Epithelial cell of prostate (primary cell): Measurements from ENCODE around the gene KRT79.
"Not testable (repeated sequence)": the region's sequence is repeated elsewhere in the genome, so short reads cannot be mapped to it uniquely, and the experiment has no call there.

Source experiments
- DNase-seq: peaks from one replicate; pipeline ENCODE4 v3.0.0-alpha.2; 2011; ENCODE audit warnings: low read depth, low spot score
- H3K27ac ChIP-seq: fragments of 450-650 bp; 2 replicates; pipeline ENCODE4 v1.5.1; 2017; ENCODE audit warnings: mild to moderate bottlenecking

Gene KRT79

GRCh38 chr12:52862023-52862422 is 27.9 kb upstream of the KRT79 start:
- DNase-seq, result no peak
- H3K27ac ChIP-seq, result peak overlapping the region; percentile 17

- H3K27ac ChIP-seq, result peak overlapping the region; percentile 17
- DNase-seq, result no peak
These were observed 27.4 kb upstream of the KRT79 start for GRCh38 chr12:52861511-52861910.

GRCh38 chr12:52860102-52860823 is 26.2 kb upstream of the KRT79 start:
- H3K27ac ChIP-seq, result peak overlapping the region; percentile 69
- DNase-seq, result peak; percentile 88

GRCh38 chr12:52857500-52857899 is 23.4 kb upstream of the KRT79 start:
- no peak for DNase-seq
- H3K27ac ChIP-seq, result no peak overlapping the region

- no peak for DNase-seq
These were observed 22.7 kb upstream of the KRT79 start for GRCh38 chr12:52856787-52857186.

GRCh38 chr12:52856077-52856476 is 22.0 kb upstream of the KRT79 start:
- not testable (repeated sequence) for DNase-seq, H3K27ac ChIP-seq

More at GRCh38 chr12:52856787-52857186, 22.7 kb upstream of the KRT79 start:
- no peak overlapping the region for H3K27ac ChIP-seq

- DNase-seq, result no peak
- H3K27ac ChIP-seq, result no peak overlapping the region
These were observed 17.7 kb upstream of the KRT79 start for GRCh38 chr12:52851787-52852186.

- H3K27ac ChIP-seq, result peak overlapping the region; percentile 17
- DNase-seq, result no peak
These were observed 16.6 kb upstream of the KRT79 start for GRCh38 chr12:52850681-52851080.

GRCh38 chr12:52849511-52849910 is 15.4 kb upstream of the KRT79 start:
- no peak for DNase-seq
- H3K27ac ChIP-seq, result peak overlapping the region; percentile 52

GRCh38 chr12:52848661-52849255 is 14.6 kb upstream of the KRT79 start, which contains the start of gene KRT78:
TSS of gene KRT78 (minus strand) at chr12:52848994. CDS start at chr12:52848930, 64 bp downstream.
- H3K27ac ChIP-seq, result peak within 1 kb of the TSS; percentile 52
- DNase-seq, result no peak

GRCh38 chr12:52847335-52848102 is 13.4 kb upstream of the KRT79 start:
- DNase-seq, result no peak
- peak overlapping the region; percentile 52 for H3K27ac ChIP-seq

GRCh38 chr12:52846356-52846970 is 12.4 kb upstream of the KRT79 start:
- H3K27ac ChIP-seq, result peak overlapping the region; percentile 52
- DNase-seq, result no peak

GRCh38 chr12:52845946-52846345 is 11.8 kb upstream of the KRT79 start:
- no peak for DNase-seq
- H3K27ac ChIP-seq, result peak overlapping the region; percentile 52

- H3K27ac ChIP-seq, result no peak overlapping the region
- DNase-seq, result no peak
These were observed 10.3 kb upstream of the KRT79 start for GRCh38 chr12:52844386-52844785.

- H3K27ac ChIP-seq, result no peak overlapping the region
- no peak for DNase-seq
These were observed 5.5 kb upstream of the KRT79 start for GRCh38 chr12:52839436-52840105.

GRCh38 chr12:52838609-52839435 is 4.7 kb upstream of the KRT79 start:
- no peak overlapping the region for H3K27ac ChIP-seq
- DNase-seq, result no peak

- H3K27ac ChIP-seq, result no peak overlapping the region
- DNase-seq, result no peak
These were observed 3.9 kb upstream of the KRT79 start for GRCh38 chr12:52837781-52838608.

GRCh38 chr12:52837413-52837741 is 3.3 kb upstream of the KRT79 start:
- peak; percentile 53 for DNase-seq

More at GRCh38 chr12:52837413-52837741, 3.3 kb upstream of the KRT79 start:
- H3K27ac ChIP-seq, result no peak overlapping the region
